ENCODE results near the gene SYNPR.

DNA sequence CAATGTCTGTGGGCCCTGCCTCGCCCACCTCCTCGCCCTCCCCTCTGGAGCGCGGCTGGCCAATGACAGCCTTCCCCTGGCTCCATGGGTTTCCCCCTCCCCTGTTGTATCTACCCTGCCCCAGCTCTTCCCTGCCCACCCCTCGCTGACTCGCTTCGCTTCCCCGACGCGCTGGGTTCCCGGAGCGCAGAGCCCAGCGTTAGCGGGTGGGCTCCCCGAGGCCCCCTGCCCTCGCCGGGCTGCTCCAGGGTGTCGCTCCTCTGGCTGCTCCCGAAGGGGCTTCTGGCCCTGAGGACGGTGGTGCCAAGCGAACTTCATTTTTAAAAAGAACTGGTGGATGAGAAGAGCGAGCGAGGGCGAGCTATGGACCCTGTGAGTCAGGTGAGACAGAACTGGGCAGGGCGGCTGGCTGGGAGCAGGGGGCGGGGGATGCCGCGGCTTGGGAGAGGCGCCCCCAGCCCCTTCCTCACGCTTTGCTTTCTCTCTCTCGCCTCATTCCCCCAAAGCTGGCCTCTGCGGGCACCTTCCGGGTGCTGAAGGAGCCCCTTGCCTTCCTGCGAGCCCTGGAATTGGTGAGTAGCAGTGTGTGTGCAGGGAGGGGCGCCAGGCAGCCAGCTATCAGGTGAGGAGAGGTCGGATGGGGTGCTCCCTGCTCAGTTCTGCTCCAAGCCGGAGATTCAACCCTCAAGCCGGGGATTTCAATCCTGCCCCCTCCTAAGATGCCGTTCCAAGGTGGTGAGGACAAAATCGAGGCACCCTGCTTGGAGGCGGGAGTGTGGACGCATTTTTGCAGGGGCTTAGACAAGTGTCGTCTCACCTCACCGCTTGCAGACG is at the start of gene SYNPR:
- TF ChIP-seq, protein P1, sequence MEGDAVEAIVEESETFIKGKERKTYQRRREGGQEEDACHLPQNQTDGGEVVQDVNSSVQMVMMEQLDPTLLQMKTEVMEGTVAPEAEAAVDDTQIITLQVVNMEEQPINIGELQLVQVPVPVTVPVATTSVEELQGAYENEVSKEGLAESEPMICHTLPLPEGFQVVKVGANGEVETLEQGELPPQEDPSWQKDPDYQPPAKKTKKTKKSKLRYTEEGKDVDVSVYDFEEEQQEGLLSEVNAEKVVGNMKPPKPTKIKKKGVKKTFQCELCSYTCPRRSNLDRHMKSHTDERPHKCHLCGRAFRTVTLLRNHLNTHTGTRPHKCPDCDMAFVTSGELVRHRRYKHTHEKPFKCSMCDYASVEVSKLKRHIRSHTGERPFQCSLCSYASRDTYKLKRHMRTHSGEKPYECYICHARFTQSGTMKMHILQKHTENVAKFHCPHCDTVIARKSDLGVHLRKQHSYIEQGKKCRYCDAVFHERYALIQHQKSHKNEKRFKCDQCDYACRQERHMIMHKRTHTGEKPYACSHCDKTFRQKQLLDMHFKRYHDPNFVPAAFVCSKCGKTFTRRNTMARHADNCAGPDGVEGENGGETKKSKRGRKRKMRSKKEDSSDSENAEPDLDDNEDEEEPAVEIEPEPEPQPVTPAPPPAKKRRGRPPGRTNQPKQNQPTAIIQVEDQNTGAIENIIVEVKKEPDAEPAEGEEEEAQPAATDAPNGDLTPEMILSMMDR (IDR thresholded peaks at IDR 0.05; ENCODE audit: insufficient read depth, low read depth, low read length): no peak
- peak; percentile 63 for TF ChIP-seq EZH2 (IDR thresholded peaks at IDR 0.05; ENCODE audit: insufficient read depth, low read length)
